ENCODE data around the gene LTK. TPM values are rescaled to one million over a fixed set of nuclear protein-coding genes. Genes with fewer than 3 reads are reported as not detected.

Gene LTK
- total RNA-seq, 2 experiments from 2014 or later: 0.29 to 0.34 TPM

- no peak for DNase-seq
- no peak overlapping the region for H3K27ac Mint-ChIP-seq
- H3K36me3 Mint-ChIP-seq: peaks cover 12% of the 10 kb centered on the region
- H3K4me3 Mint-ChIP-seq: no peak overlapping the region
- no peaks in the 10 kb centered on the region for H3K27me3 Mint-ChIP-seq
- intact Hi-C loops (cut with micrococcal nuclease): no loop called here
- H3K9me3 Mint-ChIP-seq: no peaks in the 10 kb centered on the region
- no peaks in the 10 kb centered on the region for H3K4me1 Mint-ChIP-seq (ENCODE audit: low read depth)
- ChIA-PET POLR2A (no interaction called here), CTCF (no interaction called here)
These were observed 8.0 kb upstream of the LTK start for GRCh38 chr15:41521614-41522013.

- ChIA-PET POLR2A (no interaction called here), CTCF (no interaction called here)
- no peaks in the 10 kb centered on the region for H3K4me1 Mint-ChIP-seq (ENCODE audit: low read depth)
- intact Hi-C loops (cut with micrococcal nuclease): no loop called here
- H3K9me3 Mint-ChIP-seq: no peaks in the 10 kb centered on the region
- H3K4me3 Mint-ChIP-seq: no peak overlapping the region
- no peak overlapping the region for H3K27ac Mint-ChIP-seq
- no peaks in the 10 kb centered on the region for H3K27me3 Mint-ChIP-seq
- no peak for DNase-seq
- H3K36me3 Mint-ChIP-seq: peaks cover 9% of the 10 kb centered on the region
These were observed 7.0 kb upstream of the LTK start for GRCh38 chr15:41520636-41521035.

GRCh38 chr15:41517895-41518449 lies 4.3 kb upstream of the LTK start:
- H3K36me3 Mint-ChIP-seq: peaks cover 8% of the 10 kb centered on the region
- no peak overlapping the region for H3K27ac Mint-ChIP-seq
- intact Hi-C loops (cut with micrococcal nuclease): no loop called here
- CTCF ChIA-PET: interaction anchor here (3.9 kb wide), 1 partner anchor 52 kb away, joined by 14 read pairs; no protein-coding TSS in a partner anchor
- H3K9me3 Mint-ChIP-seq: no peaks in the 10 kb centered on the region
- DNase-seq: no peak
- peaks cover 11% of the 10 kb centered on the region for H3K4me1 Mint-ChIP-seq (ENCODE audit: low read depth)
- no peak overlapping the region for H3K4me3 Mint-ChIP-seq
- POLR2A ChIA-PET: interaction anchor here (0.6 kb wide), 1 partner anchor 268 kb away, joined by 3 read pairs; no protein-coding TSS in a partner anchor
- H3K27me3 Mint-ChIP-seq: peaks cover 9% of the 10 kb centered on the region

DNA sequence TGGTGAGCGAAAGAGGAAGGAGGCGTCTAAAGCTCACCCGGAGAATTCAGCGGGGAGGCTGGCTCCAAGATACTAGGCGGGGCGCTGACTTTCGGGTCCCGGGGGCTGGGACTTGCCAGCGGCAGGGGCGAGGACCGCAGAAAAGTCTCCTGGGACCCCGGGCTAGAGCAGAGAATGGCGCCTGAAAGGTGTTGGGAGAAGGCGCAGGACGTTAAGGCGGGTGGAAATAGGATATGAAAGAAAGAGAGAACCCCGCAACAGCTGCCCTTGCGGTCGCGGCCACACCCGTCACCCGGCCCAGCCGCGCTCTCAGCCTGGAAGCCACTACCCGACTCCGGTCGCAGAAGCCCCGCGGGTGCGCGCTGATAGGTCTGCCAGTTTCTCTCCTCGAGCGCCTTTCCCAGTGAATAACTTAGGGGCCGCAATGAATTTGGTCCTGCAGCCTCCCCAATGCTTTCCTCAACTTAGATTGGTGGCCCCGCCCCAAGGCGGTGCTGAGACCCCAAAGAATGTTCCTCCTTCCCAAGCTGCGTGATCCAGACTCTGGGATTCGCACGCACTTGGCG lies 604 bp downstream of the LTK start:
- CTCF ChIA-PET: interaction anchor here (1.6 kb wide), 1 partner anchor 47 kb away, joined by 6 read pairs; no protein-coding TSS in a partner anchor
- peak; percentile 51 for DNase-seq
- intact Hi-C loops (cut with micrococcal nuclease): loop anchor here (1.0 kb wide), 1 partner anchor 11 kb away; no protein-coding TSS in a partner anchor
- Mint-ChIP-seq H3K27me3 (peaks cover 25% of the 10 kb centered on the region), H3K4me3 (peak overlapping the region; percentile 52), H3K27ac (no peak overlapping the region), H3K9me3 (no peaks in the 10 kb centered on the region), H3K4me1 (ENCODE audit: low read depth) (peaks cover 22% of the 10 kb centered on the region), H3K36me3 (peaks cover 8% of the 10 kb centered on the region)
- POLR2A ChIA-PET: interaction anchor here (0.8 to 1.1 kb wide), 2 partner anchors 20 to 47 kb away, joined by 3 read pairs; partner anchors contain the start of gene ITPKA

GRCh38 chr15:41512512-41512939 lies 1.1 kb downstream of the LTK start:
- peaks cover 8% of the 10 kb centered on the region for H3K36me3 Mint-ChIP-seq
- H3K9me3 Mint-ChIP-seq: no peaks in the 10 kb centered on the region
- peaks cover 22% of the 10 kb centered on the region for H3K4me1 Mint-ChIP-seq (ENCODE audit: low read depth)
- peak overlapping the region; percentile 52 for H3K4me3 Mint-ChIP-seq
- H3K27me3 Mint-ChIP-seq: peaks cover 25% of the 10 kb centered on the region
- ChIA-PET CTCF (interaction anchor here (1.6 kb wide), 1 partner anchor 47 kb away, joined by 6 read pairs; no protein-coding TSS in a partner anchor), POLR2A (interaction anchor here (0.6 to 1.1 kb wide), 2 partner anchors 19 to 380 kb away, joined by 3 read pairs; partner anchors contain the start of gene ITPKA)
- no peak for DNase-seq
- no peak overlapping the region for H3K27ac Mint-ChIP-seq
- intact Hi-C loops (cut with micrococcal nuclease): no loop called here

DNA sequence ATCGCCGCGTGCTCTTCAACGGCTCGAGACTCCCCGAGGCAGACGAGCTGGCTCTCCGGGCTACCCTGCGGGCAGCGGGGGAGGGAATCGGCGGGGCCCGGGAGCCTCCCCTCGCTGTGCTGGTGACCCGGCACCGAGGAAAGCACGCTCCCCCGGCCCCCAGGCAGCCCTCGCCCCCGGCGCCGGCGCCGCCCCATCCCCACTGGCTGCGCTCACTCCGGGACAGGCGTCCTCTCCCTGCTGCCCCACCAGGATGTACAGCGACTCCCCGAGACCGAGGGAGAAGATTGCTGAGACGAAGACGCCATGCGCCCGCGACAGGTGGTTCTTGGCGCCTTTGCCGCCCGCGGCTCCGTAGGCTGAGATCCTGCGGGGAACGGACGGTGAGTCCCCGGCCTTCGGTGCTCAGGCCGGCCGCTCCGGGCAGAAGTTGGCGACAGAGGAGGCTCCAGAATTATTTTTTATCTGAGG lies 1.7 kb downstream of the LTK start:
- Mint-ChIP-seq H3K9me3 (no peaks in the 10 kb centered on the region), H3K36me3 (peaks cover 7% of the 10 kb centered on the region), H3K4me3 (peak overlapping the region; percentile 52), H3K27ac (no peak overlapping the region), H3K4me1 (ENCODE audit: low read depth) (peaks cover 22% of the 10 kb centered on the region), H3K27me3 (peaks cover 25% of the 10 kb centered on the region)
- intact Hi-C loops (cut with micrococcal nuclease): no loop called here
- POLR2A ChIA-PET: interaction anchor here (0.6 kb wide), 1 partner anchor 381 kb away, joined by 3 read pairs; no protein-coding TSS in a partner anchor
- peak; percentile 35 for DNase-seq
- CTCF ChIA-PET: no interaction called here

GRCh38 chr15:41511331-41511898 lies 2.2 kb downstream of the LTK start:
- DNase-seq: no peak
- H3K4me3 Mint-ChIP-seq: no peak overlapping the region
- ChIA-PET POLR2A (no interaction called here), CTCF (interaction anchor here (0.6 kb wide), 1 partner anchor 41 kb away, joined by 6 read pairs; no protein-coding TSS in a partner anchor)
- H3K27ac Mint-ChIP-seq: no peak overlapping the region
- H3K9me3 Mint-ChIP-seq: no peaks in the 10 kb centered on the region
- H3K4me1 Mint-ChIP-seq (ENCODE audit: low read depth): peaks cover 22% of the 10 kb centered on the region
- intact Hi-C loops (cut with micrococcal nuclease): no loop called here
- H3K27me3 Mint-ChIP-seq: peaks cover 25% of the 10 kb centered on the region
- H3K36me3 Mint-ChIP-seq: peaks cover 4% of the 10 kb centered on the region

DNA sequence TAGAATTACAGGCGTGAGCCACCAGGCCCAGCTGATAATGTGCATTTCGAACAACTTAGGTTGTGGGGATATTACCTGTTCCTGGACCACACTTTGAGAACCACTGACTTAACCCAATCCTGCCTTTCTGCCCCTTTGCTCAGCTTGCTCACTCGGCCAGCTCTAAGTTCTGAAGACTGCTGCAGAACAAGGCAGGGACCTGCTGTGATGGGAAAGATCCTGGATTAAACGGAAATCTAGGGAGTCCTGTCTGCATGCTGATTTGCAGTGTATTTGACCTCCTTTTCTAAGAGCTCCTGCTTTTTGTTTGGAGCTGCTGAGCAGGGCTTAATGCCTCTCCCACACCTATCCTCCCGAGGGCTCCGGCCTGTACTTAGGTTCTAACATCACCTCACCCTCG lies 2.9 kb downstream of the LTK start:
- ChIA-PET CTCF (interaction anchor here (0.6 to 0.8 kb wide), 2 partner anchors 42 to 45 kb away, joined by 5 to 6 read pairs; no protein-coding TSS in a partner anchor), POLR2A (no interaction called here)
- peaks cover 22% of the 10 kb centered on the region for H3K4me1 Mint-ChIP-seq (ENCODE audit: low read depth)
- H3K9me3 Mint-ChIP-seq: no peaks in the 10 kb centered on the region
- H3K27ac Mint-ChIP-seq: no peak overlapping the region
- peaks cover 25% of the 10 kb centered on the region for H3K27me3 Mint-ChIP-seq
- intact Hi-C loops (cut with micrococcal nuclease): no loop called here
- H3K36me3 Mint-ChIP-seq: peaks cover 2% of the 10 kb centered on the region
- no peak overlapping the region for H3K4me3 Mint-ChIP-seq
- no peak for DNase-seq

DNA sequence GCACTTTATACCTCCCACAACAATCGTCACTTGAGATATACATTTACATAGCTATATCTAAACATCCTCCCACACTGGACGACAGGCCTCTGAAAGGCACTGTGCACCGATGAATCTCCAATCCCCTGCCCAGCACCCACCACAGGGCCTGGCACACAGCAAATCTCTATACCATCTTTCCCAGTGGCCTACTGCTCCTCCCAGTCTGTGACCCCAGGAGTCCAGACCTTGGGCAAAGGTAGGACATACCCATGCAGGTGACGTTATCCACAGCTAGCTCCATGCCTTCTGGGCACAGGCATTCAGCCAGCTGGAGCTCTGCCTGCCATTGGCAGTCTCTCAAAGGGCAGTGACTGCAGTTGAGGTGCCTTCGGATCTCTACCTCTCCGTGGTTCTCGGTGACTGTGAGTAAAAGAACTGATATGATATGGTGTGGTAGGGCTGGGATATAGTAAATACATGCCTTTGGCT lies 5.8 kb downstream of the LTK start:
- Mint-ChIP-seq H3K4me3 (no peak overlapping the region), H3K27me3 (peaks cover 20% of the 10 kb centered on the region), H3K36me3 (no peaks in the 10 kb centered on the region), H3K27ac (no peak overlapping the region), H3K4me1 (ENCODE audit: low read depth) (peaks cover 9% of the 10 kb centered on the region), H3K9me3 (no peaks in the 10 kb centered on the region)
- DNase-seq: no peak
- intact Hi-C loops (cut with micrococcal nuclease): loop anchor here (1.0 to 5.0 kb wide), 2 partner anchors 42 to 49 kb away; partner anchors contain the start of gene TYRO3
- ChIA-PET POLR2A (interaction anchor here (1.3 kb wide), 1 partner anchor 36 kb away, joined by 3 read pairs; the partner anchor contains the start of gene RPAP1), CTCF (interaction anchor here (0.7 to 3.5 kb wide), 3 partner anchors 30 to 45 kb away, joined by 3 to 28 read pairs (median 3); no protein-coding TSS in a partner anchor)

GRCh38 chr15:41506796-41507341 lies 6.8 kb downstream of the LTK start:
- peaks cover 14% of the 10 kb centered on the region for H3K27me3 Mint-ChIP-seq
- H3K4me3 Mint-ChIP-seq: no peak overlapping the region
- intact Hi-C loops (cut with micrococcal nuclease): loop anchor here (1.0 to 5.0 kb wide), 2 partner anchors 41 to 50 kb away; partner anchors contain the start of gene TYRO3
- peaks cover 7% of the 10 kb centered on the region for H3K4me1 Mint-ChIP-seq (ENCODE audit: low read depth)
- no peaks in the 10 kb centered on the region for H3K36me3 Mint-ChIP-seq
- no peaks in the 10 kb centered on the region for H3K9me3 Mint-ChIP-seq
- H3K27ac Mint-ChIP-seq: no peak overlapping the region
- CTCF ChIA-PET: interaction anchor here (3.5 kb wide), 1 partner anchor 41 kb away, joined by 28 read pairs; no protein-coding TSS in a partner anchor
- DNase-seq: no peak
- POLR2A ChIA-PET: interaction anchor here (1.3 kb wide), 1 partner anchor 37 kb away, joined by 3 read pairs; the partner anchor contains the start of gene RPAP1

DNA sequence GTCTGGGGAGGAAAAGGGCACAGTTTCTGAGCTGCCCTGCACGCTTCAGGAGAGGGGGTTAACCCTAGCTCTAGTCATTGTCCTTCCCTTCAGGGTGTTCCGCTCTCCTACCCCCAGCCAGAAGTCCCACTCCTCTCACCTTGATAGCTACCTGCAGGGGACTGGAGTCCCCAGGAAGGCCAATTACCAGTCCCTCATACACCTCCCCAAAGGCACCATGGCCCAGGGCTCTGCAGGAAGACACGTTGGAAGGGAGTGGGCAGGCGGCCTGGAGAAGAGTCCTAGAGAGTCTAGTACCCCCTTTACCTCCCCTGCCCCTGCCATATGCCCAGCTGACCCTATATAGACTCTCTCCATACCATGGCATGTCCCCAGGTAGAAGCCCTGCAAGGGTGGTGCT lies 7.9 kb downstream of the LTK start:
- Mint-ChIP-seq H3K9me3 (no peaks in the 10 kb centered on the region), H3K36me3 (no peaks in the 10 kb centered on the region), H3K4me1 (ENCODE audit: low read depth) (peaks cover 16% of the 10 kb centered on the region), H3K4me3 (no peak overlapping the region), H3K27ac (no peak overlapping the region), H3K27me3 (peaks cover 19% of the 10 kb centered on the region)
- CTCF ChIA-PET: interaction anchor here (1.0 kb wide), 1 partner anchor 52 kb away, joined by 3 read pairs; no protein-coding TSS in a partner anchor
- no peak for DNase-seq
- POLR2A ChIA-PET: no interaction called here
- intact Hi-C loops (cut with micrococcal nuclease): loop anchor here (5.0 kb wide), 1 partner anchor 52 kb away; the partner anchor contains the start of gene TYRO3
